Measurements from ENCODE around the gene PLEKHA4.

The PLEKHA4 gene

GRCh38 chr19:48817585-48818124 is 50.8 kb downstream of the PLEKHA4 start:
- DNase-seq: no peak
- H3K4me3 ChIP-seq (ENCODE audit: low read depth, low read length): no peak overlapping the region
- no peaks in the 10 kb centered on the region for H3K36me3 ChIP-seq
- no peaks in the 10 kb centered on the region for H3K27me3 ChIP-seq
- no peak for TF ChIP-seq CTCF (IDR thresholded peaks at IDR 0.05; ENCODE audit: low read depth, low read length)
- peaks cover 14% of the 10 kb centered on the region for H3K4me1 ChIP-seq
- H3K9me3 ChIP-seq: no peaks in the 10 kb centered on the region; the same call in 1 of the 2 replicates

GRCh38 chr19:48815870-48816501 is 52.4 kb downstream of the PLEKHA4 start:
- no peak overlapping the region for H3K4me3 ChIP-seq (ENCODE audit: low read depth, low read length)
- no peaks in the 10 kb centered on the region for H3K36me3 ChIP-seq
- H3K4me1 ChIP-seq: peaks cover 14% of the 10 kb centered on the region
- peak; percentile 66 for DNase-seq
- peak; percentile 36; the same call in 1 of the 2 replicates for TF ChIP-seq CTCF (IDR thresholded peaks at IDR 0.05; ENCODE audit: low read depth, low read length)
- H3K27me3 ChIP-seq: no peaks in the 10 kb centered on the region
- no peaks in the 10 kb centered on the region for H3K9me3 ChIP-seq

GRCh38 chr19:48814895-48815294 is 53.5 kb downstream of the PLEKHA4 start:
- no peaks in the 10 kb centered on the region for H3K36me3 ChIP-seq
- no peak for TF ChIP-seq CTCF (IDR thresholded peaks at IDR 0.05; ENCODE audit: low read depth, low read length)
- peaks cover 14% of the 10 kb centered on the region for H3K4me1 ChIP-seq
- DNase-seq: no peak
- no peak overlapping the region for H3K4me3 ChIP-seq (ENCODE audit: low read depth, low read length)
- H3K27me3 ChIP-seq: no peaks in the 10 kb centered on the region
- H3K9me3 ChIP-seq: no peaks in the 10 kb centered on the region

- DNase-seq: no peak
- H3K4me1 ChIP-seq: peaks cover 14% of the 10 kb centered on the region
- TF ChIP-seq CTCF (IDR thresholded peaks at IDR 0.05; ENCODE audit: low read depth, low read length): peak; percentile 41
- no peaks in the 10 kb centered on the region for H3K36me3 ChIP-seq
- H3K27me3 ChIP-seq: no peaks in the 10 kb centered on the region
- no peaks in the 10 kb centered on the region for H3K9me3 ChIP-seq
- no peak overlapping the region for H3K4me3 ChIP-seq (ENCODE audit: low read depth, low read length)
These were observed 55.1 kb downstream of the PLEKHA4 start for GRCh38 chr19:48813123-48813913.

GRCh38 chr19:48812094-48812929 is 56.1 kb downstream of the PLEKHA4 start:
- peak; percentile 96 for DNase-seq
- H3K4me3 ChIP-seq (ENCODE audit: low read depth, low read length): peak overlapping the region; percentile 85

More at GRCh38 chr19:48812094-48812929, 56.1 kb downstream of the PLEKHA4 start:
- H3K4me1 ChIP-seq: peaks cover 14% of the 10 kb centered on the region
- TF ChIP-seq CTCF (IDR thresholded peaks at IDR 0.05; ENCODE audit: low read depth, low read length): peak; percentile 30; the same call in 1 of the 2 replicates
- peaks cover 3% of the 10 kb centered on the region; the same call in 1 of the 2 replicates for H3K36me3 ChIP-seq
- H3K9me3 ChIP-seq: no peaks in the 10 kb centered on the region
- H3K27me3 ChIP-seq: no peaks in the 10 kb centered on the region
